ENCODE measurements around the gene SLC9C1. TPM values are rescaled to one million over a fixed set of nuclear protein-coding genes. Genes with fewer than 3 reads are reported as not detected.
"Not testable (repeated sequence)": the region's sequence is repeated elsewhere in the genome, so short reads cannot be mapped to it uniquely, and the experiment has no call there.

SLC9C1 gene
- total RNA-seq, 1 donor from 2014 or later = 4.1 TPM

DNA sequence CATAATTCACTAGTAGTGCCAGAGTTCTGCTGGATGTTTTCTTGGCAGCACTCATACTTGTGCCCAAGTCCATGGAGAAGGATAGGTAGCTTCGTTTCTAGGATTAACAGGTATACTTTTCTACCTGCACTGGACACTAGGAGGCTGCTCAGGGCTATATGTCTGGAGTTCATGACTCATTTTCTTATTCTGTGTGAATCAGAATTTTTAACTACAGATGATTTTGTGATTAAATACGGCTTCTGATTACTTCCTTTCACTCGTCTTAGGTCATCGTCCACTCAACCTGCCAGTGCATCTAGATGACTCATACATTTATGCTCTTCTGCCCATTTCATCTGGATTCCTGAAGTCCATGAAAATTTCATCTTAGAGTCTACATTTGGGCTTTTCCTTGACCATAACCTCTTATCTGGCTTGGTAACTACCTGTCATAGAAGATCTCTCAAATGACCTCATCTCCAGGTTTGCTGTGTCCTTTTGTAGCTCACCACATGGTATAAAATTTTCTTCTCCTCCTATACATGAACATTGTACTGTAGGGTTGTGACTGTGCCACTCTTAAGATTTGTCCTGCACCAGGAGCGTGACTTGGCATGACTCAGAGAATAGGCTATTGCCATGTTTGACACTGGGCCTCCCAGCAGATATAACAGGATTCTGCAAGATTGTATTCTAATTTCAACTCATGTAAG is 94.2 kb downstream of the SLC9C1 start:
- no peak for DNase-seq (ENCODE audit: low spot score)

- no peak for DNase-seq (ENCODE audit: low spot score)
Measured at GRCh38 chr3:112197131-112197530, 96.9 kb downstream of the SLC9C1 start.

DNA sequence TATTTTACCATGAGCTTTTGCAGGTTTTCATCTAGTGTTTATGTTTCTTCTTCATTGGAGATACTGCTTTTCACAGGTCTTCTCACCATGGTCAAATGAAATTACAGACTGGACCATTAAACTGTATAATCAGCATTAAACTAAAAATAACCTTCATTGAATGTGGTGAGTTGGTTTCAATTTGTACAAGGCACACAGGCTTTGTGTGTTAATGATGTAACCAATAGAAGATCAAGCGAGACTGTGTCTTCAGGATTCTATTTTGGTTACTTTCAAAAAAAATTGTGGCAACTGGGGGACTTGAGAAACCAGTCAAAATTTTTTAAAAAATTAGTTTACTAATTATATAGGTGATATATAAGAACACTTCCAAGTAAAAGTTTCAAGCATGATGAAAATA is 106.7 kb downstream of the SLC9C1 start:
- no peak for DNase-seq (ENCODE audit: low spot score)

DNA sequence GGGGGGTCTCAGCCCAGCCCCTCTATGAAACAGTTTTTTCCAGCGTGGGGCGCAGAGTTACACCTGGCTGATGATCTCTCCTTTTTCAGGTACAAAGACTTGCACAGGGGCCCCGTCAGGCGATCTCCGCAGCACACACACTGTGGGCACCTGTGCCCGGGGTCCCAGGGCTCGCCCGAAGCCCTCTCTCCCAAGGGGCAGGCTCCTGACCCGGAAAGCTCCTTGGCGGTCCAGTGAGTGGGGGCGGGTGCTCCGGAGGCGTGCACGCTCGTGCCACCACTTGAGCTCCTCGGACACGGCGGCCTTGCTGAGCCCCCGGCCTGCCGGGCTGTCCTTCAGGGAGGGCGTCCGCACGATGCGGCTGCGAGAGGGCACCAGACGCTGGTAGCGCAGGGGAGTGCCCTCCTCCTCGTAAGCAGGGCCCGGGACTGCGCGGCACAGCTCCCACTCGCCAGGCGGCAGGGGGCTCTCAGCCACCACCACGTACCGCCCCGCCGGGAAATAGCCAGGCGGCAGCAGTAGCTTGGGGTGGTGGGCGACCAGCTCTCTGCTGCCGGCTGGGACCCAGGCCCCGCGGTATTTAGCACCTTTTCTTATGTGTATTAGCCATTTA is 108.5 kb downstream of the SLC9C1 start:
- not testable (repeated sequence) for DNase-seq (ENCODE audit: low spot score)

- DNase-seq (ENCODE audit: low spot score) = no peak
Measured at GRCh38 chr3:112175646-112176045, 118.4 kb downstream of the SLC9C1 start.

DNA sequence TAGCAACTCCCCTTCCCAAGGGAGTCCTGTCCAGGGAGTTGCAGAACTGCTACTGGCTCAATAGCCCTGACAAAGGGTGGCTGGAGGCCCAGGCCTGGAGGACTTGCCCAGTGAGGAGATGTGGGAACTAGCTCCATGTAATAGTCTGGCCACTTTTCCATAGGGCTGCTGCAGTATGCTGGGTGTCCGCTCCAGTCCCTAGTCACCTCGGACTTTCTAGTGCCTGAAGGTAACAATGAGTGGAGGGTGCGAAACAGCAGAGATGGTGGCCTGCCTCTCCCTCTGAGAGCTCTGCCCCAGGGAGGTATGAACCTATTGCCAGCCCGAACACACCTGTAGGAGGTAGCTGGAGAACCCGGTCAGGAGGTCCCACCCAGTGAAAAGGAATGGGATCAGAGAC is 119.0 kb downstream of the SLC9C1 start:
- DNase-seq (ENCODE audit: low spot score) = no peak

GRCh38 chr3:112171144-112171543 is 122.9 kb downstream of the SLC9C1 start:
- no peak for DNase-seq (ENCODE audit: low spot score)

DNA sequence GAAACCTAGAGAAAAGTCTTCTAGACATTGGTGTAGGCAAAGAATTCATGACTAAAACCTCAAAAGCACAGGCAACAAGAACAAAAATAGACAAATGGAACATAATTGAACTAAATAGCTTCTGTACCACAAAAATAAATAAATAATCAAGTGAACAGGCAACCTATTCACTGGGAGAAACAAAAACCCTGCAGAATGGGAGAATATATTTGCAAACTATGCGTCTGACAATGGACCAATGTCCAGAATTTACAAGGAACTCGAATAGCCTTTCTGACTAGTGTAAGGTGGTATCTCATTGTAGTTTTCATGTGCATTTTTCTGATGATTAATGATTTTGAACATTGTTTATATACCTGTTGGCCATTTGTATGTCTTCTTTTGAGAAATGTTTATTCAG is 124.0 kb downstream of the SLC9C1 start:
- DNase-seq (ENCODE audit: low spot score) = no peak

DNA sequence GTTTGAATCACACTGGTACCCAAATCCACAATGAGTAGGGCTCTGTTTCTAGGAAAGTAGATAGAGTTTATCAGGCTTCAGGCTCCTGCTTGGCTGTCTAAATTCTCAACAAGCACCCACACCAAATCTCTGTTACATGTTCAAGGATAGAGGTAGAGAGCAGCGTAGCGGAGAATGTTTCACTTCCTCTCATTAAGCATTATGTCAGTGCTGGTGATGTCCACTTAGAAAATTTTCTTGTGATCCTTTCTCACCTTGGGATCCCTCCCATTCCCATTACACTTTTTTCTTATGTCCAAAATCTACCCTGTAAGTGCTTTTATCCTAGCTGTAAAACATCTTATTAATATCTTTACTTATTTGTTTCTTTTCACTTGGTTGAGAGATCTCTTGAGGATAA is 126.3 kb downstream of the SLC9C1 start:
- no peak for DNase-seq (ENCODE audit: low spot score)

DNA sequence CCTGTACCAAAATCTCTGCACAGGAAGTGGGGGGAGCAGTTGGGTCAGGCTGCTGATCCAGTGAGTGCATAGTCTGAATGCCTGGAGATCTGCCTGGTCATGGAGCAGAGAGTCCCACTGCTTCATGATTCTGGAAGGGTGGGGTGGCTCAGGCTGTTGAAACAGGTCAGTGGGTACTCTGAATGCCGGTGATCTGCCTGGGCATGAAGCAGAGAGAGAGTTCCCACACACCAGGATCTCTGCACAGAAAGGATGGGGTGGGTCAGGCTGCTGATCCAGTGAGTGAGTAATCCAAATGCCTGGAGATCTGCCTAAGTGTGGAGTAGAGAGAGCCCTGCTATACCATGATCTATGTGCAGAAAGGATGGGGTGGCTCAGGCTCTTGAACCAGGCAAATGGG is 144.9 kb downstream of the SLC9C1 start:
- DNase-seq (ENCODE audit: low spot score) = no peak

GRCh38 chr3:112143689-112144088 is 150.3 kb downstream of the SLC9C1 start:
- DNase-seq (ENCODE audit: low spot score) = no peak

DNA sequence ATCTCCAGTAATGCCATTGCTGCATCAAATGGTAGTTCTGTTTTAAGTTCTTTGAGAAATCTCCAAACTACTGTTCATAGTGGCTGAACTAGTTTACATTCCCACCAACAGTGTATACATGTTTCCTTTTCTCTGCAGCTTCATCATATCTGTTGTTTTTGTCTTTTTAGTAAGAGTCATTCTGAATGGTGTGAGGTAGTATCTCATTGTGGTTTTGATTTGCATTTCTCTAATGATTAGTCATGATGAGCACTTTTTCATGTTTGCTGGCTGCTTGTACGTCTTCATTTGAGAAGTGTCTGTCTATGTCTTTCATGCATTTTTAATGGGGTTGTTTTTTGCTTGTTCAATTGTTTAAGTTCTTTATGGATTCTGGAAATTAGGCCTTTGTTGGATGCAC is 150.8 kb downstream of the SLC9C1 start:
- no peak for DNase-seq (ENCODE audit: low spot score)

GRCh38 chr3:112141293-112141692 is 152.7 kb downstream of the SLC9C1 start:
- no peak for DNase-seq (ENCODE audit: low spot score)

DNA sequence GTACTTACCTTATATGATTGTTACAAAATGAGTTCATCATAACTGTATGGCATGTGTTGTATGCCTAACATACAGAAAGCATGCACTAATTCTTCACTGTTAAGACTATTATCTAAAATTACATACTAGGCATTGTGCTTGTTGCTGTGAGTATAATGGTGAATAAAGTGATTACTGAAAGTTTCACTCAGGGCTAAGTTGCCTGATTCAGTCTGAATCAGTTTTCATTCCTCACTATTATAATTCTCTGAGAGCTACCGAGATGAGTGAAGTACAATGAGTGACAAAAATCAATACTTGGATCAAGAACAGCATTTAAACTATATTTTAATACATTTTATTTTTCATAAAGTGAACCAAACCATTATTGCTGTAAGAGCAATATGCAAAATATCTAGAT is 153.4 kb downstream of the SLC9C1 start:
- DNase-seq (ENCODE audit: low spot score) = no peak

GRCh38 chr3:112138219-112138969 is 155.6 kb downstream of the SLC9C1 start:
- no peak for DNase-seq (ENCODE audit: low spot score)

DNA sequence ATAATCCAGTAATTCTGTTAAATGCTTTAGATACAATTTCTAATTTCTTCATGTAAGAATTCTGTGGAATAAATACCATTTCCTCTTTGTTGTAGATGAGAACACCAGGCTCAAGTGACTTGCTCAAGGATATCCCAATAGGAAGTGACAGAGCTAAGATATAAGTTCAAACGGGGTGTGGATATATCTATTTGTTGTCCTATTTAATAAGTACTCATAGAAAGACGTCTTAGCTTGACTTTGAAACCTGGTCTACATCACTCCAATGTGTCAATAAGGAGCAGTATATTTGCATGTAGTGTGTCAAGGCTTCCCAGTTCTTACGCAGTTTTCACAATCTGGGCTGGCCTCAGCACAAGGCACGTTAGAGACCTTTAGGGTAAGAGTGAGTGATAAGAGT is 156.2 kb downstream of the SLC9C1 start:
- DNase-seq (ENCODE audit: low spot score) = no peak

GRCh38 chr3:112136959-112137693 is 156.9 kb downstream of the SLC9C1 start:
- peak; percentile 43 for DNase-seq (ENCODE audit: low spot score)

DNA sequence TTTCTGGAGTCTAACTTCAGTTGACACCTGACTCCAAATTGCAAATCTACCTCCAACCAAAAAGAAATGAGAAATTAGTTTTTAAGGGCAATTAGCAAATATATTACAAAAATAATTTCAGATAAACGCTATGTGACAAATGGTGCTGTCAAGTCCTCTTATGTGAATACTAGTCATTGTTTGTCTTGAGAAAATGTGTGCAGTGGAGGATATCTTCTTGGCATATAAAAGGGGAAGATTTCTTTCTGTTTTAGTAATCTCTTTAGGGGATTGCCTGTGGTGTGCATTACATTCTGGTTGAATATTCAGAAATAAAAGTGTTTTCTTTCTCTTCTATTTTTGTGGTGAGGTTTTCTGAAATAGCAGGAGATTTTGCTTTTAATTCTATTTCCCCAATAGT is 158.0 kb downstream of the SLC9C1 start:
- DNase-seq (ENCODE audit: low spot score) = no peak

DNA sequence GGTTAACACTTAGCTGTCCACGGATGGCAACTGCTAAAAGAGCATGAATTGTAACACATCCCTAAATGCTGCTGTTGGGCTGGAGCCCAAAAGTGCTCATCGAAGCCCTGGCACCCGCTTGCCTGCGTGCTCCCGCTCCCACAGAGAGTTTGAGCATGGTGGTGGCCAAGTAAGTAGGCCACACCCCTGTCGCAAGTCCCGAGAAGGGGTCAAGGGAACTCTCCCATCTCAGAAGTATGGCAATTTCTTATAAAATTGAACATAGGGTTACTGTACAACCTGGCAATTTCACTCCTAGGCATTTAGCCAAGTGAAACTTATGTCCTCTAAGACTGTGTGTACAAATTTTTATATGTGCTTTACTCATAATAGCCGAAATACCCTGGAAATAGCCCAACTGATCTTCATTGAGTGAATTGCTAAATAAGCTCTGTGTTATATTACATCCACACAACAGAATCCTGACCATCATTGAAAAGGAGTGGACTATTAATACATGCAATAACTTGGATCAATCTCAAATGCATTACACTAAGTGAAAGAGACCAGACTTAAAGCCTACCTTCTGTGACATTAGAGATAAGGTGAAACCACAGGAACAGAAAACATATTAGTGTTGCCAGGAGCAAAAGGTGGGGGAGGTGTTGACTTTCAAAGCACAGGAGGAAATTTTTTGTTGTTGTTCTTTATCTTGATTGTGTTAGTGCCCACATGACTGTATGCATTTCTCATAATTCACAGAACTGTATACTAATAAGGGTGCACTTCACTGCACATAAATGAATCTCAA is 159.5 kb downstream of the SLC9C1 start:
- no peak for DNase-seq (ENCODE audit: low spot score)

- DNase-seq (ENCODE audit: low spot score) = no peak
Measured at GRCh38 chr3:112133626-112134334, 160.2 kb downstream of the SLC9C1 start.

GRCh38 chr3:112132975-112133448 is 161.0 kb downstream of the SLC9C1 start, which contains the start of gene GCSAM:
GCSAM (minus strand) TSS chr3:112133248; CDS start chr3:112133120, 128 bp downstream.
- DNase-seq (ENCODE audit: low spot score) = peak; percentile 54
